CD1c-positive myeloid dendritic cell (primary cell): ENCODE results near the gene TMEM120B.
A peak's percentile ranks its signal among the peaks of the same experiment; 100 is the strongest.
"Not testable (repeated sequence)": the region's sequence is repeated elsewhere in the genome, so short reads cannot be mapped to it uniquely, and the experiment has no call there.

Experiments
- DNase-seq: peaks from one replicate; pipeline ENCODE4 v3.0.0-alpha.2; 2016; ENCODE audit errors: extremely low spot score

TMEM120B gene

GRCh38 chr12:121712461-121713256, at the start of gene TMEM120B:
Gene TMEM120B (plus strand): TSS chr12:121712752. CDS start chr12:121712896, 144 bp downstream.
- peak; percentile 94 for DNase-seq

GRCh38 chr12:121663610-121663929, 49.0 kb upstream of the TMEM120B start:
- DNase-seq = no peak

- not testable (repeated sequence) for DNase-seq
These were observed 45.7 kb upstream of the TMEM120B start for GRCh38 chr12:121666829-121667228.

GRCh38 chr12:121668750-121669520, 43.6 kb upstream of the TMEM120B start:
- DNase-seq = peak; percentile 43

- no peak for DNase-seq
These were observed 43.0 kb upstream of the TMEM120B start, which contains the start of gene MORN3 for GRCh38 chr12:121669521-121669900. Gene MORN3 (minus strand): TSS chr12:121669654. CDS start chr12:121669483, 171 bp downstream.

GRCh38 chr12:121673013-121673511, 39.5 kb upstream of the TMEM120B start:
- no peak for DNase-seq

- DNase-seq = no peak
These were observed 36.4 kb upstream of the TMEM120B start for GRCh38 chr12:121676190-121676589.

GRCh38 chr12:121678305-121678704, 34.2 kb upstream of the TMEM120B start:
- DNase-seq = no peak

GRCh38 chr12:121678716-121679300, 33.7 kb upstream of the TMEM120B start:
- no peak for DNase-seq

GRCh38 chr12:121679661-121680197, 32.8 kb upstream of the TMEM120B start:
- not testable (repeated sequence) for DNase-seq

- DNase-seq = no peak
These were observed 23.6 kb upstream of the TMEM120B start for GRCh38 chr12:121688966-121689365.

GRCh38 chr12:121689430-121689829, 23.1 kb upstream of the TMEM120B start:
- DNase-seq = no peak

- DNase-seq = not testable (repeated sequence)
These were observed 19.8 kb upstream of the TMEM120B start for GRCh38 chr12:121692744-121693143.

- DNase-seq = no peak
These were observed 19.3 kb upstream of the TMEM120B start for GRCh38 chr12:121693155-121693687.

- peak; percentile 80 for DNase-seq
These were observed 15.4 kb upstream of the TMEM120B start for GRCh38 chr12:121697093-121697698.

- DNase-seq = not testable (repeated sequence)
These were observed 14.7 kb upstream of the TMEM120B start for GRCh38 chr12:121697861-121698260.

- no peak for DNase-seq
These were observed 10.8 kb upstream of the TMEM120B start for GRCh38 chr12:121701667-121702277.

- no peak for DNase-seq
These were observed 9.6 kb upstream of the TMEM120B start for GRCh38 chr12:121702944-121703343.

GRCh38 chr12:121705514-121705913, 7.0 kb upstream of the TMEM120B start:
- no peak for DNase-seq

- no peak for DNase-seq
These were observed 4.1 kb upstream of the TMEM120B start for GRCh38 chr12:121708313-121709063.
